Umbilical cord (tissue), 1 donor: ENCODE results near the gene MAD1L1. TPM values are rescaled to one million over a fixed set of nuclear protein-coding genes. Genes with fewer than 3 reads are reported as not detected.

Experiments
- total RNA-seq: library from RNA; depleted of rRNA; stranded (reverse); fragments of >200 nt; gene quantifications from one replicate; pipeline ENCODE4 v1.2.3, GENCODE V29; 2014; ENCODE audit warnings: low replicate concordance; ENCODE audit not compliant: insufficient read depth

The MAD1L1 gene
- total RNA-seq, 1 donor from 2014 or later: 23.8 TPM

Other genes with a start within 250 kb of the MAD1L1 start
- 9.1 TPM for gene MRM2, start 9.3 kb upstream of the MAD1L1 start, total RNA-seq
- gene NUDT1, start 9.3 kb upstream of the MAD1L1 start, total RNA-seq: 2.2 TPM
- gene SNX8, start 81.5 kb upstream of the MAD1L1 start, total RNA-seq: 5.1 TPM
- gene EIF3B, start 121.9 kb upstream of the MAD1L1 start, total RNA-seq: 102 TPM
- 3.9 TPM for gene CHST12, start 170.7 kb upstream of the MAD1L1 start, total RNA-seq
- gene GRIFIN, start 243.5 kb upstream of the MAD1L1 start, total RNA-seq: not detected